Keratinocyte (primary cell): Measurements from ENCODE around the gene CDK14. TPM values are rescaled to one million over a fixed set of nuclear protein-coding genes. Genes with fewer than 3 reads are reported as not detected.

Experiments
- DNase-seq: peaks from one replicate; pipeline ENCODE4 v3.0.0-alpha.2; 2011; ENCODE audit warnings: low read depth, missing footprints, low spot score
- FAIRE-seq: peaks from 2 replicates; lab custom pipeline; 2011; peaks lifted over from hg19 to GRCh38; lab: Jason Lieb, UNC
- H2AFZ ChIP-seq: 2 replicates; pipeline ENCODE4 v1.6.0; 2012; ENCODE audit warnings: low read length, control low read depth, inconsistent platforms; ENCODE audit not compliant: control insufficient read depth
- H3K27ac ChIP-seq: 2 replicates; pipeline ENCODE4 v1.5.1; 2011; ENCODE audit warnings: low read length; ENCODE audit not compliant: control insufficient read depth, insufficient read depth
- H3K27me3 ChIP-seq: 3 replicates; pipeline ENCODE4 v1.6.0; 2011; ENCODE audit warnings: low read length; ENCODE audit not compliant: control insufficient read depth, insufficient read depth; ENCODE audit errors: extremely low read depth
- H3K36me3 ChIP-seq, 2 experiments: 2 replicates in 1 of 2; 3 replicates in 1 of 2; pipeline ENCODE4 v1.5.1; 2011; ENCODE audit warnings: low read length in 2 of 2, mild to moderate bottlenecking in 1 of 2; ENCODE audit not compliant: control insufficient read depth in 2 of 2, insufficient read depth in 2 of 2; ENCODE audit errors: extremely low read depth in 1 of 2
- H3K4me1 ChIP-seq: 3 replicates; pipeline ENCODE4 v1.5.1; 2011; ENCODE audit warnings: low read length; ENCODE audit not compliant: control insufficient read depth, insufficient read depth; ENCODE audit errors: extremely low read depth
- H3K4me2 ChIP-seq: 3 replicates; pipeline ENCODE4 v1.6.0; 2011; ENCODE audit warnings: low read depth, low read length; ENCODE audit not compliant: control insufficient read depth, insufficient read depth; ENCODE audit errors: extremely low read depth
- H3K4me3 ChIP-seq, 3 experiments: fragments of 200-600 bp in 1 of 3; sonication (generic) in 1 of 3; 2 replicates in 2 of 3; 3 replicates in 1 of 3; pipeline ENCODE4 v1.5.1; 2011 to 2016; ENCODE audit warnings: low read length in 3 of 3, mild to moderate bottlenecking in 3 of 3, control low read depth in 2 of 3, inconsistent platforms in 1 of 3, low read depth in 1 of 3, mixed read lengths in 1 of 3, mixed run types in 1 of 3, moderate library complexity in 1 of 3; ENCODE audit not compliant: control insufficient read depth in 2 of 3, insufficient read depth in 2 of 3; ENCODE audit errors: extremely low read depth in 1 of 3
- H3K79me2 ChIP-seq: 2 replicates; pipeline ENCODE4 v1.6.0; 2012; ENCODE audit warnings: low read length; ENCODE audit not compliant: control insufficient read depth, insufficient read depth
- H3K9ac ChIP-seq: 3 replicates; pipeline ENCODE4 v1.6.0; 2011; ENCODE audit warnings: low read length; ENCODE audit not compliant: control insufficient read depth, insufficient read depth; ENCODE audit errors: extremely low read depth
- H3K9me1 ChIP-seq: 3 replicates; pipeline ENCODE4 v1.6.0; 2011; ENCODE audit warnings: low read length; ENCODE audit not compliant: control insufficient read depth, insufficient read depth; ENCODE audit errors: extremely low read depth
- H3K9me3 ChIP-seq: 2 replicates; pipeline ENCODE4 v1.5.1; 2012; ENCODE audit warnings: low read depth, low read length; ENCODE audit not compliant: control insufficient read depth
- H4K20me1 ChIP-seq: 3 replicates; pipeline ENCODE4 v1.6.0; 2011; ENCODE audit warnings: low read length; ENCODE audit not compliant: control insufficient read depth, insufficient read depth; ENCODE audit errors: extremely low read depth
- EZH2 ChIP-seq: IDR thresholded peaks from one replicate; pipeline ENCODE4 v1.6.1; 2012; ENCODE audit warnings: inconsistent platforms, mild to moderate bottlenecking, low read length, moderate library complexity
- dilution Hi-C: fragments of 300-500 bp; cut with MboI; formaldehyde crosslinking; loops from one replicate; pipeline ENCODE4 v1.7.0; 2020; ENCODE audit warnings: low sequenced_read_pairs; ENCODE audit not compliant: extremely low pct_ligation_motif_present
- polyA plus RNA-seq, 5 experiments: library from polyadenylated mRNA; depleted of rRNA in 3 of 5; stranded (reverse) in 3 of 5; stranded (forward) in 1 of 5; unstranded in 1 of 5; fragments of >200 nt; gene quantifications; 1 replicate in 1 of 5; 2 replicates in 3 of 5; 3 replicates in 1 of 5; pipeline versions ENCODE4 v1.2.1 to v1.2.3, GENCODE V29; 2011 to 2012; ENCODE audit warnings: missing spikeins in 2 of 5, low read depth in 1 of 5, low replicate concordance in 1 of 5
- TF ChIP-seq, protein P1 (sequence below), 3 experiments: IDR thresholded peaks in 1 of 3; conservative IDR thresholded peaks in 1 of 3; optimal IDR thresholded peaks in 1 of 3; 2 replicates in 2 of 3; 3 replicates in 1 of 3; pipeline versions ENCODE3 to v1.5.1; 2011; ENCODE audit warnings: low read length in 3 of 3, mild to moderate bottlenecking in 3 of 3, moderate library complexity in 2 of 3, control low read depth in 1 of 3, inconsistent platforms in 1 of 3; ENCODE audit not compliant: insufficient read depth in 2 of 3; ENCODE audit errors: extremely low read depth in 1 of 3

The CDK14 gene
- polyA plus RNA-seq, 1 donor (not counting 4 experiments of a cell fraction or from before 2014, with no cell fraction given) = 4.0 TPM

- no peaks in the 10 kb centered on the region for H3K4me1 ChIP-seq
- TF ChIP-seq, protein P1, sequence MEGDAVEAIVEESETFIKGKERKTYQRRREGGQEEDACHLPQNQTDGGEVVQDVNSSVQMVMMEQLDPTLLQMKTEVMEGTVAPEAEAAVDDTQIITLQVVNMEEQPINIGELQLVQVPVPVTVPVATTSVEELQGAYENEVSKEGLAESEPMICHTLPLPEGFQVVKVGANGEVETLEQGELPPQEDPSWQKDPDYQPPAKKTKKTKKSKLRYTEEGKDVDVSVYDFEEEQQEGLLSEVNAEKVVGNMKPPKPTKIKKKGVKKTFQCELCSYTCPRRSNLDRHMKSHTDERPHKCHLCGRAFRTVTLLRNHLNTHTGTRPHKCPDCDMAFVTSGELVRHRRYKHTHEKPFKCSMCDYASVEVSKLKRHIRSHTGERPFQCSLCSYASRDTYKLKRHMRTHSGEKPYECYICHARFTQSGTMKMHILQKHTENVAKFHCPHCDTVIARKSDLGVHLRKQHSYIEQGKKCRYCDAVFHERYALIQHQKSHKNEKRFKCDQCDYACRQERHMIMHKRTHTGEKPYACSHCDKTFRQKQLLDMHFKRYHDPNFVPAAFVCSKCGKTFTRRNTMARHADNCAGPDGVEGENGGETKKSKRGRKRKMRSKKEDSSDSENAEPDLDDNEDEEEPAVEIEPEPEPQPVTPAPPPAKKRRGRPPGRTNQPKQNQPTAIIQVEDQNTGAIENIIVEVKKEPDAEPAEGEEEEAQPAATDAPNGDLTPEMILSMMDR (optimal IDR thresholded peaks at IDR 0.05 in 1 of 3, IDR thresholded peaks at IDR 0.05 in 1 of 3, conservative IDR thresholded peaks at IDR 0.05 in 1 of 3; ENCODE audit: extremely low read depth in 1 of 3, insufficient read depth in 2 of 3, low read length in 3 of 3) = no peak
- H2AFZ ChIP-seq = no peak overlapping the region
- FAIRE-seq = no peak
- H3K36me3 ChIP-seq = no peaks in the 10 kb centered on the region
- dilution Hi-C loops = no loop called here
- H3K4me3 ChIP-seq = no peak overlapping the region
- H3K27me3 ChIP-seq = no peaks in the 10 kb centered on the region
- no peaks in the 10 kb centered on the region for H4K20me1 ChIP-seq
- H3K9ac ChIP-seq = no peak overlapping the region
- H3K79me2 ChIP-seq = no peaks in the 10 kb centered on the region
- H3K4me2 ChIP-seq = no peak overlapping the region
- no peaks in the 10 kb centered on the region for H3K9me1 ChIP-seq
- H3K27ac ChIP-seq = no peak overlapping the region
- no peaks in the 10 kb centered on the region for H3K9me3 ChIP-seq
- no peak for DNase-seq
Measured at GRCh38 chr7:91005841-91006240, 409.7 kb downstream of the CDK14 start.

DNA sequence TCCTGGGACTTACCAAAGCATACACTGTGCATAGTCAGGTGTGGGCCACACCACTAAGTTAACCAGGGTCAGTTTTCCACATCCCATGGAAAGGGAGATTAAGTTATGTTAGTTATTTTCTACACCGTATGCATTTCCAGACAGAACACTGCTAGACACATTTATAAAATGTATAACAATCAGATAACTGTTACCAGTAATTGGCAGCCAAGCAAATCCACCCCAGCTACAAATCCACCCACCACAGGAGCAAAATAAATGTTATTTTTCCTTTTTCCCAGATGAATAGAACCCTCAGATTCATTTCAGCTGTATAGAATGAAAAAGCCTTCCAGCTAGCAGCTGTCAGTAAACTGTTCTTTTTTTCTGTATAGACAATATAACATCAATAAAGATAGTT is 411.2 kb downstream of the CDK14 start:
- H2AFZ ChIP-seq = no peak overlapping the region
- no peaks in the 10 kb centered on the region for H3K36me3 ChIP-seq
- dilution Hi-C loops = no loop called here
- no peaks in the 10 kb centered on the region for H3K4me1 ChIP-seq
- H3K27me3 ChIP-seq = no peaks in the 10 kb centered on the region
- H3K9ac ChIP-seq = no peak overlapping the region
- no peak for DNase-seq
- no peak for TF ChIP-seq EZH2
- TF ChIP-seq, protein P1 (optimal IDR thresholded peaks at IDR 0.05 in 1 of 3, IDR thresholded peaks at IDR 0.05 in 1 of 3, conservative IDR thresholded peaks at IDR 0.05 in 1 of 3; ENCODE audit: extremely low read depth in 1 of 3, insufficient read depth in 2 of 3, low read length in 3 of 3) = no peak
- H3K4me3 ChIP-seq = no peak overlapping the region
- H4K20me1 ChIP-seq = no peaks in the 10 kb centered on the region
- H3K27ac ChIP-seq = no peak overlapping the region
- H3K9me3 ChIP-seq = no peaks in the 10 kb centered on the region
- no peaks in the 10 kb centered on the region for H3K79me2 ChIP-seq
- no peak for FAIRE-seq
- no peaks in the 10 kb centered on the region for H3K9me1 ChIP-seq
- H3K4me2 ChIP-seq = no peak overlapping the region
